GM19099 (cell line): ENCODE results near the gene NPFFR2.

ENCODE experiments used
- POLR2A ChIP-seq: IDR thresholded peaks from 3 replicates; pipeline ENCODE4 v1.6.1; 2011; ENCODE audit warnings: low read depth; ENCODE audit not compliant: insufficient read length; ENCODE audit errors: extremely low read depth

Gene NPFFR2

GRCh38 chr4:72094059-72094797, 62.4 kb downstream of the NPFFR2 start:
- TF ChIP-seq POLR2A: no peak

GRCh38 chr4:72107456-72107855, 75.7 kb downstream of the NPFFR2 start:
- TF ChIP-seq POLR2A: no peak

- no peak for TF ChIP-seq POLR2A
Observed at GRCh38 chr4:72109364-72109763, 77.6 kb downstream of the NPFFR2 start.

GRCh38 chr4:72109959-72110497, 78.2 kb downstream of the NPFFR2 start:
- no peak for TF ChIP-seq POLR2A

- TF ChIP-seq POLR2A: no peak
Observed at GRCh38 chr4:72110886-72111285, 79.1 kb downstream of the NPFFR2 start.

DNA sequence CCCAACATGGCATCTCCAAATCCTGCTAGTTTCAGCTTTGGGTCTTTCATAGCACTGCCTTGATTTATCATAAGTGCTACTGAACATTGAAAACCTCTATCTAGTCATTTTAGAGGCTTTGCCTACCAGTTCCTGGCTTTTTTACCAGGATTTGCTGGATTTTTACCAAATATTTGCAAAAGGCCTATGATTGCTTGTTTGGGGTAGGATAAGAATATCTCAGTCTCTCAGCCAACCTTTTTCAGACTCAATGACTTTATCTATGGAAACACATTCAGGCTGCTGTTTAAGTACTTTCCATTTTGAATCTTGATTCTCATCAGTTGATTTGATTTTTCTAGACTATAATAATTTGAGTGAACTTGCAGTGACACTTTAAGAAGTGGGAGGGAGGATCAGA, 80.1 kb downstream of the NPFFR2 start:
- no peak for TF ChIP-seq POLR2A

DNA sequence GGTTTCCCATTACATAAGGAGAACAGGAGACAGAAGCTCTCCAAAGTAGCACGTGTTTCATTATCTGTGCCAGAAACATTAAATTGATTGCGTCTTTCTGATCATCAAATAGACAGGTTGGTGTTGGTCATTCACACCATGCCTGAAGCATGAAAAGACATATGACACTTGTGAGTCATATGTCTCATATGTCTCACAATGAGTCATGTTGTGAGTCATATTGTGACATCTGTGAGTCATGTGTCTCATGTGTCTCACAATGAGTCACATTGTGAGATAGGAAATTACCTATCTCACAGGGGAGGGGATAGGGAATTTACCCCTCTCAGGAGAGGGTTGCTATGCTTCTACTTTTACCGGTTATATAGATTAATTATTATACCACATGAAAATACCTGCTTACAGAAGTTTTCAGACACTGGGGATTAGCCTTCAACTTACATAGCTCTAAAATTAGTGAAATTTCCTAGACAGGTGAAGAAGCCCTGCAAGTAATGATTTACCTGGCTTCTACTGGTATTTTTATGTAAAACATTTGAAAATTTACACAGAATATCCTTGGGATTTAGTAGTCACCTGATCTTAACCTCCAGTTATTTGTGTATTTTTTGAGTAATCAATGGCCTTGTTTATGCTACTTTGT, 80.8 kb downstream of the NPFFR2 start:
- no peak for TF ChIP-seq POLR2A

DNA sequence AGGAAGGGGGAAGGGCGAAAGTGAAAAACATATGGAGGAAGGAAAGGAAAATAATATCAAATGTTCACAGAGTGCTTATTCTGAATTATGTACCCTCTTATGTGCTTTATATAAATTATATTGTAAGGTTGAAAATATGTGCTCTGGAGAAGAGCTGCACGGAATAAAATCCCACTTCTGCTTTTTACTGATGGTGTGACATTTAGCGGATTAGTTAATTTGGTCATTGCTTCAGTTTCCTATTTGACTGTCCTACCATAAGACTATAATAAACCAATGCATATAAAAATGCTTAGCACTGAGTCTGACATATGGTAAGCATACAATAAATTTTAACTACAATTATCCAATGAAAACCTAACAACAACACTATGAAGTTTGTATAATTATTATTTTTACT, 86.2 kb downstream of the NPFFR2 start:
- TF ChIP-seq POLR2A: no peak

DNA sequence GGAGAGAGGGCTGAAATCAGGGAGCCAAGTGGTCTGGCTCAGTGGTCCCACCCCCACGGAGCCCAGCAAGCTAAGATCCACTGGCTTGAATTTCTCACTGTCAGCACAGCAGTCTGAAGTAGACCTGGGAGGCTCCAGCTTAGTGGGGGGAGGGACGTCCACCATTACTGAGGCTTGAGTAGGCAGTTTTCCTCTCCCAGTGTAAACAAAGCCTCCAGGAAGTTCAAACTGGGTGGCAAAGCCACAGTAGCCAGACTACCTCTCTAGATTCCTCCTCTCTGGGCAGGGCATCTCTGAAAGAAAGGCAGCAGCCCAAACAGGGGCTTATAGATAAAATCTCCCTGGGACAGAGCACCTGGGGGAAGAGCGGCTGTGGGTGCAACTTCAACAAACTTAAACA, 88.1 kb downstream of the NPFFR2 start:
- TF ChIP-seq POLR2A: no peak

- TF ChIP-seq POLR2A: no peak
Observed at GRCh38 chr4:72128741-72129140, 96.9 kb downstream of the NPFFR2 start.

- TF ChIP-seq POLR2A: no peak
Observed at GRCh38 chr4:72136429-72136828, 104.6 kb downstream of the NPFFR2 start.

DNA sequence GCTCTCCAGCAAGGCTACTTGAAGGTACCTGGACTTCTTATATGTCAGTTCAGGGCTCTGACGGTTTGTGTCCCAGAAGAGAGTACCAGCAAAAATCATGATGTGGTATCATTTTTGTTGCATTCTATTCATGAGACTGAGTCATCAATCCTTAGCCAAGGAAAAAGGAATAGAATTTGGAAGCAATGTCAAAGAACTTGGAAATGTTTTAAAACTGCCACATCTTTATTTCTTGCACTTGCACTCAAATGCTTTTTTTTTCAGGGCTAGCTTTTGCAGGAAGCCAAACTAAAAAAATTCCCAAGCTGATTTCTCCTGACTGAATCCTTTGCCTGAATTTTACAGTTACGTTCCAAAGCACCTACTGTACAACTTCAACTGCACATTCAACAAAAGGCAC, 112.4 kb downstream of the NPFFR2 start:
- TF ChIP-seq POLR2A: no peak

- TF ChIP-seq POLR2A: no peak
Observed at GRCh38 chr4:72152731-72153130, 120.9 kb downstream of the NPFFR2 start.

DNA sequence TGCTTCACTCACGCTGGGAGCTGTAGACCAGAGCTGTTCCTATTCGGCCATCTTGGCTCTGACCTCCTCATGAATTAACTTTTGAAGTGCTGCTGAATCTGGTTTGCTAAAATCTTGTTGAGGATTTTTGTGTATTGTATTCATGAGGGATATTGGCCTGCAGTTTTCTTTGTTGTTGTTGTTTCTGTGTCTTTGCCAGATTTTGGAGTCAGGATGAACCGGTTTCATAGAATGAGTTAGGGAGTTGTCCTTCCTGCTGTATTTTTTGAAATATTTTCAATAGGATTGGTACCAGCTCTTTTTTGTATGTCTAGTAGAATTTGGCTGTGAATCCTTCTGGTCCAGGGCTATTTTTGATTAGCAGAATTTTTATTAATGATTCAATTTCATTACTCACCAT, 138.1 kb downstream of the NPFFR2 start:
- TF ChIP-seq POLR2A: no peak

DNA sequence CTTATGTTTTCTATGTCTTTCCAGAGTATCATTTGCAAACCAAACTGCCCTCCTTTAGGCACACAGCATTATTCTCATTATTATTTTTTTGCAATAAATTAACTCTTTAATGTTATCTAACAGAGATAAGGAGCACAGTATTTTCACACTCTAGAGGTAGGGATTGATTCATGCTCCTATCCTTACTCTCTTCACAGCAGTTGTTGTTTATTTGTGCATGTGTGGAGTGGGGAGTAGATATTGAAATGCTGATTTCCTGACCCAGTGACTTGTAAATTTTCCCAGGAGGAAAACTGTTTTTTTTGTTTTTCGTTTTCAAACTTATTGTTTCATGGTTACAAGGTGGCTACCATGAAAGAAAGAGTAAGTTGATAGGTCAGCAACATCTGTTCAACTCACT, 140.0 kb downstream of the NPFFR2 start:
- no peak for TF ChIP-seq POLR2A

DNA sequence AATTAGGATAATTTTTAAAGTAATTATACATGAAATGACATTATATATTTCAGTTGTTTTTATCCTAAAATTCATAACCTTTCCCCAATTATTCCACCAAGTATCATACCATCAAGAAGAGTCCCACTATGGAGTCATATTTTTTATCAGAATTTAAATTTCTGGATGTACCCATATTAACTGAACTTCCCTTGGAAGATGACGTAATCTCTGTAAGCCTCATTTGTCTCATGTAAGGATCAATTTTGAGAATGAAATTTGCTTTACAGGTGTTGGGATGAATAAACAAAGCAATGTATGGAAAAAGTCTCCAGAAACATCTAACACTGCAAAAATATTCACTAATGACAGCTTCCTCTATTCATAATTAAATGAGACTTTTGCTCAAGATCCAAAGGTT, 147.5 kb downstream of the NPFFR2 start:
- TF ChIP-seq POLR2A: no peak
